GM21381 (cell line): Measurements from ENCODE around the gene SORT1.

Experiments
- ATAC-seq: cut with Tn5 transposase; IDR thresholded peaks from one replicate; pipeline ENCODE4 v1.9.1; 2021; ENCODE audit warnings: mild to moderate bottlenecking, moderate library complexity; ENCODE audit not compliant: unreplicated experiment

Gene SORT1

DNA sequence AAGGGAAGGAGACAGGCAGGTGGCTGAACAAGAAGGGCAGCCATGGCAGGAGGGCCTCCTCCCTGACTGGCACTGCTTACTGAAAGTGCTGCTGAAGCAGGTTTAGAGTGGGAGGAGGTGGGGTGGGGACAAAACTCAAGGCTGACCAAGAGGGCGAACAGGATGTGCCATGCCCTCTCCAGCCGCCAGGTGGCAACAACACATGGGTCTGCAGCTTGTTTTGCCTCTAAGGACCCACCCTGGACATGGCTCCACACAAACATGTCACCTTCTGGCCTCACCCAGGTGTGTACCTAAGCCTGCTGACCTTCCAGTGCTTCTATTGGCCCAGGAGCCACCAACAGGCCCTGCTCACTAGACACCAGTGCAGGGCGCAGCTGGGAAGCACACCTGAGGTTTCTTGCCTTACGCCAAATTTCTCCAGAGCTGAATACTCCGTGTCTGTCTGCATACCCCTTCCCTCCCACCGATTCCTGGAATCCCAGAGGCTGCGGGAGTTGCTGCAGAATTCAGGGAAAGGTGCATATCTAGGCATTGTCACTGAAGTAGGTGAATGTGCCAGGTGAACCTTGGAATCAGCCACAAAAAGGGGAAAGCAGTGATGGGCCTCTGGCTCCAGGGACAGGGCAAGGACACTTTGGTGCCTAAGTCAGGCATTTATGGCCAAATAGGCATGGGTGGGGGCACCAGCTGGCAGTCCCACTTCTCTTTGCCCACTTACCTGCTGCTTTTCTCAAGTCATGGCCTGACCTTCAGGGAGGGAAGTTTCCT is 120.1 kb downstream of the SORT1 start:
- no peak for ATAC-seq

DNA sequence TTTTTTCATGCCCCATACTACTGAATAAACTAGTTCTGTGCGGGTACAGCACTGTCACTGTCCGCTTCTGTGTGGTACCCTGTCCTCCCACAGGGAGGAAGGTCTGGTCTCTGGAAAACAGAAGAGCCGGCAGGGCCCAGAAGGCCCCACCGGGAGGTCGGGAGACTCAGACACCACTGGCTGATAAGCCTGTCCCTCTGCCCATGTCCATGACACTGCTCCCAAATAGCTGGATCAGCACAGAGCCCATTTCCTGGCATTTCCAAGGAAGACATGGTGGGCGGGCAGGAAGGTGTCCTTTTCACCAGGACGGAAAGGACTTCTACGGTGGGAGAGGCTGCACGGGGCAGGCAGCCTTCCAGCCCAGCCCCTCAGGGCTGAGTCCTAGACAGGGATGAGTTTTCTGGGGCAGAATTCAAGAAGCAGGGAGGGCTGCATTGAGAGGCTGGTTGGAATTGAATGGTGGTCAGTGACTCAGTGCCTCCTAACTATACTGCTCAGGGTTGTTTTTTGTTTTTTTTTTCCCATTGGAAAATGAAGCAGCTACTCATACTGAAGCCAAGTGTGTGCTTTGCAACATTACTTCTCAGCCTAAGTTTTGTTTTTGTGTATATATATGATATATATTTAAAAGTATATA is 121.9 kb downstream of the SORT1 start:
- ATAC-seq: no peak

DNA sequence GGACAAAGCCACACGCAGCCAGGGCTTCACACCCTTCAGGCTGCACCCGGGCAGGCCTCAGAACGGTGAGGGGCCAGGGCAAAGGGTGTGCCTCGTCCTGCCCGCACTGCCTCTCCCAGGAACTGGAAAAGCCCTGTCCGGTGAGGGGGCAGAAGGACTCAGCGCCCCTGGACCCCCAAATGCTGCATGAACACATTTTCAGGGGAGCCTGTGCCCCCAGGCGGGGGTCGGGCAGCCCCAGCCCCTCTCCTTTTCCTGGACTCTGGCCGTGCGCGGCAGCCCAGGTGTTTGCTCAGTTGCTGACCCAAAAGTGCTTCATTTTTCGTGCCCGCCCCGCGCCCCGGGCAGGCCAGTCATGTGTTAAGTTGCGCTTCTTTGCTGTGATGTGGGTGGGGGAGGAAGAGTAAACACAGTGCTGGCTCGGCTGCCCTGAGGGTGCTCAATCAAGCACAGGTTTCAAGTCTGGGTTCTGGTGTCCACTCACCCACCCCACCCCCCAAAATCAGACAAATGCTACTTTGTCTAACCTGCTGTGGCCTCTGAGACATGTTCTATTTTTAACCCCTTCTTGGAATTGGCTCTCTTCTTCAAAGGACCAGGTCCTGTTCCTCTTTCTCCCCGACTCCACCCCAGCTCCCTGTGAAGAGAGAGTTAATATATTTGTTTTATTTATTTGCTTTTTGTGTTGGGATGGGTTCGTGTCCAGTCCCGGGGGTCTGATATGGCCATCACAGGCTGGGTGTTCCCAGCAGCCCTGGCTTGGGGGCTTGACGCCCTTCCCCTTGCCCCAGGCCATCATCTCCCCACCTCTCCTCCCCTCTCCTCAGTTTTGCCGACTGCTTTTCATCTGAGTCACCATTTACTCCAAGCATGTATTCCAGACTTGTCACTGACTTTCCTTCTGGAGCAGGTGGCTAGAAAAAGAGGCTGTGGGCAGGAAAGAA is 122.9 kb downstream of the SORT1 start:
- no peak for ATAC-seq

DNA sequence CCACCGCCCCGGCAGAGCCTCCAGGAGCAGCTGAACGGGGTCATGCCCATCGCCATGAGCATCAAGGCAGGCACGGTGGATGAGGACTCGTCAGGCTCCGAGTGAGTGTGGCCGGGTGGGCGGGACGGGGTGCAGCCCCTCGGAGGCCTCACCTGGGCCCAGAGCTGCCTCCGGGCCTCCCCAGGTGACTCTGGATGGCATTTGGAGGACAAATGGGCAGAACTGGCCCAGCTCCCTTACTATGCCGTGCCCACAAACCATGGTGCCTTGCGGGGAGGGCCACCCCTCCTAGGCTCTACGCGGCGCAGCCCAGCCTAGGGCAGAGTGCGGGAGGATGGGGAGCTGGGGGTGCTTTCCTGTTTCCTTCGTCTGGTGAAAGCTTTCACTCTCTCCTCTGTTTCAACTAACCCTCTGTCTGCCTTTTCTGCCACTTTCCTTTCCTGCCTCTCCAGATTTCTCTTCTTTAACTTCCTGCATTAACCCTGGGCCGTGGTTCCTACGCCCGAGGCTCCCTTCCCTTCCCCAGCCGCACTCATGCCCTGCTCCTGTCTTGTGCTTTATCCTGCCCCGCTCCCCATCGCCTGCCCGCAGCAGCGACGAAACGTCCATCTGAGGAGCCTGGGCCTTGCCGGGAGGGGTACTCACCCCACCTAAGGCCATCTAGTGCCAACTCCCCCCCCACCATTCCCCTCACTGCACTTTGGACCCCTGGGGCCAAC is 124.0 kb downstream of the SORT1 start:
- no peak for ATAC-seq

DNA sequence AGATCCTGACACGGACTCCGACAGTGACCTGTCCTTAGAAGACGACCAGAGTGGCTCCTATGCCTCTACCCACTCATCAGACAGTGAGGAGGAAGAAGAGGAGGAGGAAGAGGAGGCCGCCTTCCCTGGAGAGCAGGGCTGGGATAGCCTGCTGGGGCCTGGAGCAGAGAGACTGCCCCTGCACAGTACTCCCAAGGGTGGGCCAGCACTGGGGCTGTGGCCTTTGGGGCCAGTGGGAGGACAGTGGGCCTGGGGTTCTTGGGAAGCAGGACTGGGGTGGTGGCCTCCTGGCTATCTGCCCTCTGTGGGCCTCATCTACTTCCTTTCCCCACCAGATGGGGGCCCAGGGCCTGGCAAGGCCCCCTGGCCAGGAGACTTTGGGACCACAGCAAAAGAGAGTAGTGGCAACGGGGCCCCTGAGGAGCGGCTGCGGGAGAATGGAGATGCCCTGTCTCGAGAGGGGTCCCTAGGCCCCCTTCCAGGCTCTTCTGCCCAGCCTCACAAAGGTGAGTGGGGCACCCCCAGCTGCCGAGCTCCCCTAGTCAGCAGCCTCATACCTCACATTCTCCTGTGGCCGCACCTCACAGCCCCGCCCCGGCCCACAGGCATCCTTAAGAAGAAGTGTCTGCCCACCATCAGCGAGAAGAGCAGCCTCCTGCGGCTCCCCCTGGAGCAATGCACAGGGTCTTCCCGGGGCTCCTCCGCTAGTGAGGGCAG is 124.7 kb downstream of the SORT1 start:
- ATAC-seq: no peak

DNA sequence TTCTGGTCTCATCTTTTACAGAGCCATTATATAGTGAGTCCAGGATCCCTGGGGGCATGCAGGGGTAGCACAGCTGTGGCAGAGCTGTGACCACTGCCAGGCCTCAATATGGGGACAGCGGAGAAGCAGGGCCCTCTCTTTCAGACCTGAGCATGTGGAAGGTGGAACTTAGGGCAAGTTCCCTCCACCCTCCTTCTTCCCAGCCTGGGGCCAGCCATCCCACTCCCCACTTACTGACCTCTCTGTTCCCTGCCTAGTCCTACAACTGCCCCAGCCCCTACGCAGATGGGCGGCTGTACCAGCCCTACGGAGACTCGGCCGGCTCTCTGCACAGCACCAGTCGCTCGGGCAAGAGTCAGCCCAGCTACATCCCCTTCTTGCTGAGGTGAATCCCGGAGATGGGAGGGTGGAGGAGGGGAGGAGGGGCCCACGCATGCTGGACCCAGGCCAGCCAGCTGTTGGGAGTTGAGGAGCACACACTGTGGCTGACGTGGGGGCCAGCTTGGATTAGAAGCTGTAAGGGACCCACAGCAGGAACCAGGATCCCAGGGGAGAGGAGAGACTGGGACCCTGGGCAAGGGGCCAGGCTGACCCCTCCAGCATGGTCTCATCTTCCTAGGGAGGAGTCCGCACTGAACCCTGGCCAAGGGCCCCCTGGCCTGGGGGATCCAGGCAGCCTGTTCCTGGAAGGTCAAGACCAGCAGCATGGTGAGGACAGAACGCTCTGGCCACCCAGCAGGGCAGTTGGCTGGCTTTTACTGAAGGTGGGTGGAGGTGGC is 125.5 kb downstream of the SORT1 start:
- no peak for ATAC-seq

DNA sequence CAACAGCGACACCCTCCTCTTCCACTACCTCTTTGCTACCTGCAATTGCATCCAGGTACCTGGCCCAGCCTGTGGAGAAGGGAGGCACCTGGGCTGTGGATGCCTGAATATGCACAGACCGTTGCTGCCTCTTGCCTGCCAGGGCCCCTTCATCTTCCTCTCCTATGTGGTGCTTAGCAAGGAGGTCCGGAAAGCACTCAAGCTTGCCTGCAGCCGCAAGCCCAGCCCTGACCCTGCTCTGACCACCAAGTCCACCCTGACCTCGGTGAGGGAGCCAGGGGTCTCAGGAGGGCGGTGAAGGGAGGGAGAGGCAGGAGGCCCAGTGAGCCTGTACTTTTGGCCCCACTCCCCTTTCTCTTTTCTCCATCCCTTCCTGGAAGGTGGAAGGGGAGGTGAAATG is 126.3 kb downstream of the SORT1 start:
- no peak for ATAC-seq

DNA sequence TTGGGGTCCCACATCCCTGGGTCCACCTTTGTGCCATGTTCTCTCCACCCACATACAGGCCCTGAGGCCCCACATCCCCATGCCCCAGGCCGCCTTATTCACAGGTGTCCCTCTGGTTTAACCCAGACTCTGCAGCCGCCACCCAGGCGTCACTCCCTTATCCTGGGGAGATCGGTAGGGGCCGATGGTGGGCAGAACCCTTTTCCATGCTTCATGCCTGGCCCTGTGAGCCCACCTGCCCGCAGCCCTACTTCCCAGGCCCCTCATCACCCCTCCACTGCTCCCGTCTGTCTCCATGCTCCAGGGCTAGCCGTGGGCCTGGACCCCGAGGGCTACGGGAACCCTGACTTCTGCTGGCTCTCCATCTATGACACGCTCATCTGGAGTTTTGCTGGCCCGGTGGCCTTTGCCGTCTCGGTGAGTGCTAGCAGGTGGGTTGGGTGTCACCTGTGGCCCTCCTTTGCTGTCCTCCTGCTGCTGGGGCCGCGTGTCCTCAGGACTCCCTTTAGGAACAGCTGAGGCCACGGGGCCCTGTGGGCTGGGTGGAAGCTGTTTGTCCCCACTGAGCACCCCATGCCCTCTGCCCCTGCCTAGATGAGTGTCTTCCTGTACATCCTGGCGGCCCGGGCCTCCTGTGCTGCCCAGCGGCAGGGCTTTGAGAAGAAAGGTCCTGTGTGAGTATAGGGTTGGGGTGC is 126.9 kb downstream of the SORT1 start:
- no peak for ATAC-seq

DNA sequence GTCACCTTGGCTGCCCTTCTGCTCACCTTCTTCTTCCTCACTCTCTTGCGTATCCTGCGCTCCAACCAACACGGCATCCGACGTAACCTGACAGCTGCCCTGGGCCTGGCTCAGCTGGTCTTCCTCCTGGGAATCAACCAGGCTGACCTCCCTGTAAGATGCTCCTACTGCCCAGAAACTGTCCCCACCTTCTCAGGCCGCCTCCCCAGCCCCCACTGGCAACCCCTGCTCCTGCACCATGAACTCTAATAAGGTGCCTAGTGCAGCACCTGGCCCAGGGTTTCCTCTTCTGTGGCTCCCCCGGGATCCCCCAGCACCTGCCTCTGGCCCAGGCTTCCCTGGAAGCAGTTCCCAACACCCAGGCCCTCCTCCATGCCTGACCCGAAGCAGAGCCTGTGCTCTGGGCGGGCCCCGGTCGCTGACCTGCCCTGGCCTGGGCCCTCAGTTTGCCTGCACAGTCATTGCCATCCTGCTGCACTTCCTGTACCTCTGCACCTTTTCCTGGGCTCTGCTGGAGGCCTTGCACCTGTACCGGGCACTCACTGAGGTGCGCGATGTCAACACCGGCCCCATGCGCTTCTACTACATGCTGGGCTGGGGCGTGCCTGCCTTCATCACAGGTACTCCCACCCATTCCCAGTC is 127.6 kb downstream of the SORT1 start:
- ATAC-seq: no peak

DNA sequence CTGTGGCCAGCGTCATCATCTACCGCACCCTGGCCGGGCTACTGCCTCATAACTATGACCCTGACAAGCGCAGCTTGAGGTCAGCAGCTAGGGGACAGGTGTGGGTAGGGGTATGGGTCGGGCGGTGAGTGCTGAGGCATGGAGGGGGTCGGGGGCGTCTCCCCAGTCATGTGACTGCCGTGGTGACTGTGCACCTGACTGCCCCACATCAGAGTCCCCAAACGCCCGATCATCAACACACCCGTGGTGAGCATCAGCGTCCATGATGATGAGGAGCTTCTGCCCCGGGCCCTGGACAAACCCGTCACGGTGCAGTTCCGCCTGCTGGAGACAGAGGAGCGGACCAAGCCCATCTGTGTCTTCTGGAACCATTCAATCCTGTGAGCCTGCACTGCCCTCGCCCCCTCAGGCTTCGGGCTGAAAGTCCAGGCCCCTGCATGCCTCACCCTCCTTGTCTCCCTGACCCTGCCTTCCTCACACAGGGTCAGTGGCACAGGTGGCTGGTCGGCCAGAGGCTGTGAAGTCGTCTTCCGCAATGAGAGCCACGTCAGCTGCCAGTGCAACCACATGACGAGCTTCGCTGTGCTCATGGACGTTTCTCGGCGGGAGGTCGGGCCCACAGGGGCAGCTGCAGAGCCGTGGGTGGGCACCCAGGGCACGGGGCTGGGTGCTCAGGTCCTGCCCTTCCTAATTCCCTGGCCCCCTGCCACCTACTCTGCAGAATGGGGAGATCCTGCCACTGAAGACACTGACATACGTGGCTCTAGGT is 128.3 kb downstream of the SORT1 start:
- no peak for ATAC-seq

DNA sequence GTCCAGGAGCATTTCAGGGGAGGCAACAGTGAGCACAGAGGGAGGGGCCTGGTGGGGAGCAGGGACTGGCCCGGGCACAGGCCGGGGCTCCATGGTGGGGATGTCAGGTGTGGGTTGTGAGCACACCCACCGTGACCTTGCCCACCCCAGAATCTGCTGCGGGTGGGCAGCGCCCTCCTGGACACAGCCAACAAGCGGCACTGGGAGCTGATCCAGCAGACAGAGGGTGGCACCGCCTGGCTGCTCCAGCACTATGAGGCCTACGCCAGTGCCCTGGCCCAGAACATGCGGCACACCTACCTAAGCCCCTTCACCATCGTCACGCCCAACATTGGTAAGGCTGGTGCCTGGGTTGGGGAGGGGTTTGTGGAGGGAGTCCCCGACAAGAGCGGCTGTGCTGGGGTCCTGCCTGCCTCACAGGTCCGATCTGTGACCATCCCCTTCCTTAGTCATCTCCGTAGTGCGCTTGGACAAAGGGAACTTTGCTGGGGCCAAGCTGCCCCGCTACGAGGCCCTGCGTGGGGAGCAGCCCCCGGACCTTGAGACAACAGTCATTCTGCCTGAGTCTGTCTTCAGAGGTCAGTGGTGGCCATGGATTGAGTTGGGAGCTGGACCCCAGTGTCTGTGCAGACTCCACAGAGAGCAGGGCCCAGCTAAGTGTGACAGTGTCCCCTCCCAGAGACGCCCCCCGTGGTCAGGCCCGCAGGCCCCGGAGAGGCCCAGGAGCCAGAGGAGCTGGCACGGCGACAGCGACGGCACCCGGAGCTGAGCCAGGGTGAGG is 129.1 kb downstream of the SORT1 start:
- no peak for ATAC-seq

DNA sequence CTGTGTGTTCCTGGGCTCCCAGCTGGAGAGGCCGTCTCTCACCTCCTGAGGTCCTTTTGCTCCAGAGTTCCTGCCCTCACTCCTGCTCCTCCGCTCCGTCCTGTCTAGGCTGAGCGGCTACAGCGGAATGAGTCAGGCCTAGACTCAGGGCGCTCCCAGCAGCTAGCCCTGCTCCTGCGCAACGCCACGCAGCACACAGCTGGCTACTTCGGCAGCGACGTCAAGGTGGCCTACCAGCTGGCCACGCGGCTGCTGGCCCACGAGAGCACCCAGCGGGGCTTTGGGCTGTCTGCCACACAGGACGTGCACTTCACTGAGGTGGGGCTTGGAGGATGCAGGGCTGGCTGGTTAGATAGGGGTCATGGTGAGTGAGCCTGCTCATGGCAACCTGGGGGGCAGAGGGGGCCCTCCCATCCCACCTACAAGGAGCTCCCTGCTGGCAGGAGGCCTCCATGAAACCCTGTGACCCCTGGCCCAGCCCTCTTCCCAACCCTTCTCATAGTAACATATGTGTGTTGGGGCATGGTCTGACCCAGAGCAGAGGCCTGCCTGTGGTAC is 129.9 kb downstream of the SORT1 start:
- no peak for ATAC-seq

DNA sequence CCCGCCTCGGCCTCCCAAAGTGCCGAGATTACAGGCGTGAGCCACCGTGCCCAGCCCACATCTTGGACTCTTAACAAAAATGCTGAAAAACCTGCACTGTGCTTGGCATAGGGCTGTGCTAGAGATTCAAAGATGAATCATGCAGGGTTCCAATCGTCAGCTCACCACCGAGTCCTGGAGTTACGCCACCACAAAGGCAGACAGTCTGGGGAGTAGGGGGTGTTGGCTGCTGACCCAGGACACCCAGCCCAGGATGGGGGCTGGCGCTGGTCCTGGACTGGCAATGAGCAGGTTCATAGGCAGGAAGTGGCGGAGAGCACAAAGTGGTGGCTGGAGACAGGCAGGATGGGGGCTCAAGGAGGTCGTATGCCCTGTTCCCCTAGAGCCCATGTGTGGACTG is 130.8 kb downstream of the SORT1 start:
- ATAC-seq: no peak

DNA sequence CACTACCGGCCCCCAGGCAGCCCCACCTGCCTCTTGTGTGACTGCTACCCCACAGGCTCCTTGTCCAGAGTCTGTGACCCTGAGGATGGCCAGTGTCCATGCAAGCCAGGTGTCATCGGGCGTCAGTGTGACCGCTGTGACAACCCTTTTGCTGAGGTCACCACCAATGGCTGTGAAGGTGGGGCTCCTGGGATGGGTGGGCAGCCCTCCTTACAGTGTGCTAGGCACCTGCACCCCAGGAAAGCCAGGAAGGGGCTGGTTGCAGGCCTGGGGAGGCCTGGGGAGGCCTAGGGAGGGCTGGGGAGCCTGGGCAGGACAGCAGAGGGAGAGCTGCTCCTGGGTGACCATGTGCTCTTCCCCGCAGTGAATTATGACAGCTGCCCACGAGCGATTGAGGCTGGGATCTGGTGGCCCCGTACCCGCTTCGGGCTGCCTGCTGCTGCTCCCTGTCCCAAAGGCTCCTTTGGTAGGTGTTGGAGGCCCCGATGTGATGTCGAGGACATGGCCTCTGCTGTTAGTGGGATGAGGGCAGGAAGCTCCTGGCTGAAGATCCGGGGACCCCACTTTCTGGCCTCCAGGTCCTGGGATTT is 131.9 kb downstream of the SORT1 start:
- no peak for ATAC-seq

DNA sequence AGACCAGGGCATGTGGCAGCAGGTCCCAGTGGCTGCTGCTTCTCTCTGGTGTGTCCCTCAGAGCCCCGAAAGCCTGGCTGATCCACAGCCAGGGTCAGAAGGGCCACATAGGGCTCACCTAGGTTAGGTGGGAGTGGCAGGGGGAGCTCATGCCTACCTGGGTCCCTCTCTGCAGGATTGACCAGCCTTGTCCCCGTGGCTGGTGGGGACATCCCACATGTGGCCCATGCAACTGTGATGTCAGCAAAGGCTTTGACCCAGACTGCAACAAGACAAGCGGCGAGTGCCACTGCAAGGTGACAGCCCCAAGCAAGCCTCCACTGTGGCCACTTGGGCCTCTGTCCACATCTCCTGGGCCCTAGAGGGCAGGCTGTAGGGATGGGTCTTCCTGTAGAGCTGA is 132.7 kb downstream of the SORT1 start:
- ATAC-seq: no peak

DNA sequence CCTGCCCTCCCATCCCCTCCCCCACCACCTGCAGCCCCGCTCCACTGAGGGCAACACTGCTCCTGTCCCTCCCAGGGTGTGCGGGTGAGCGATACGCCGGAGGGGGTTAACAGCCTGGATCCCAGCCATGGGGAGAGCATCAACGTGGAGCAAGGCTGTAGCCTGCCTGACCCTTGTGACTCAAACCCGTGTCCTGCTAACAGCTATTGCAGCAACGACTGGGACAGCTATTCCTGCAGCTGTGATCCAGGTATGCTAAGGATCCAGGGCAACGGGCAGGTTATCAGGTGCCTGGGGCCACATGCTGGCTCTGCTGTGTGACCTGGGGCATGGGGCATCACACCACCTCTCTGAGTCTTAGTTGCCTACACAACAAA is 133.4 kb downstream of the SORT1 start:
- no peak for ATAC-seq
